C4-2B (cell line): ENCODE results near the gene OR1A2.
"Not testable (repeated sequence)": the region's sequence is repeated elsewhere in the genome, so short reads cannot be mapped to it uniquely, and the experiment has no call there.

Experiments used
- H3K27ac ChIP-seq: fragments of 450-650 bp; 2 replicates; pipeline ENCODE4 v1.5.1; 2017
- ZFX ChIP-seq: fragments of 450-650 bp; IDR thresholded peaks from 2 replicates; pipeline ENCODE4 v1.6.1; 2017
- TF ChIP-seq, protein P1 (sequence below): fragments of 450-650 bp; conservative IDR thresholded peaks from 2 replicates; pipeline ENCODE4 v1.5.1; 2017; ENCODE audit warnings: mild to moderate bottlenecking

OR1A2 gene

DNA sequence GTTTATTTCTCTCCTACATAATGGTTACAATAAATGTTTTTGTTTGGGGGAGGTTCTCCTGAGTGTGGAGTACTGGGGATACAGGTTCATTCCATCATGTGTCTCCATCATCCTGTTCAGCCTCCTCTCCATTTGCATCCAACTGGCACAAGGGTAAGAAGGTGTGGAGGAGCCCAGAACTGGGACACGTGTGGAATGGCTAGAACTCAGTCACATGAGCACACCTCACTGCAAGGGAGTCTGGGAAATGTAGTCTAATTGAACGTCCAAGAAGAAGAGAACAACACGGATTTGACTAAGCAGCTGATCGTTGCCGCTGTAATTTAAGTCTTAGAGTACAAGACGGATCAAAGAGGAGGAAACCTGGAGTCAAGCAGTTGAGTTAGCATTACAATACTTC is 16.3 kb downstream of the OR1A2 start:
- no peak overlapping the region for H3K27ac ChIP-seq
- TF ChIP-seq ZFX: no peak
- TF ChIP-seq, protein P1, sequence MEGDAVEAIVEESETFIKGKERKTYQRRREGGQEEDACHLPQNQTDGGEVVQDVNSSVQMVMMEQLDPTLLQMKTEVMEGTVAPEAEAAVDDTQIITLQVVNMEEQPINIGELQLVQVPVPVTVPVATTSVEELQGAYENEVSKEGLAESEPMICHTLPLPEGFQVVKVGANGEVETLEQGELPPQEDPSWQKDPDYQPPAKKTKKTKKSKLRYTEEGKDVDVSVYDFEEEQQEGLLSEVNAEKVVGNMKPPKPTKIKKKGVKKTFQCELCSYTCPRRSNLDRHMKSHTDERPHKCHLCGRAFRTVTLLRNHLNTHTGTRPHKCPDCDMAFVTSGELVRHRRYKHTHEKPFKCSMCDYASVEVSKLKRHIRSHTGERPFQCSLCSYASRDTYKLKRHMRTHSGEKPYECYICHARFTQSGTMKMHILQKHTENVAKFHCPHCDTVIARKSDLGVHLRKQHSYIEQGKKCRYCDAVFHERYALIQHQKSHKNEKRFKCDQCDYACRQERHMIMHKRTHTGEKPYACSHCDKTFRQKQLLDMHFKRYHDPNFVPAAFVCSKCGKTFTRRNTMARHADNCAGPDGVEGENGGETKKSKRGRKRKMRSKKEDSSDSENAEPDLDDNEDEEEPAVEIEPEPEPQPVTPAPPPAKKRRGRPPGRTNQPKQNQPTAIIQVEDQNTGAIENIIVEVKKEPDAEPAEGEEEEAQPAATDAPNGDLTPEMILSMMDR: no peak

- H3K27ac ChIP-seq: not testable (repeated sequence)
These were observed 22.7 kb downstream of the OR1A2 start for GRCh38 chr17:3219978-3220377.

DNA sequence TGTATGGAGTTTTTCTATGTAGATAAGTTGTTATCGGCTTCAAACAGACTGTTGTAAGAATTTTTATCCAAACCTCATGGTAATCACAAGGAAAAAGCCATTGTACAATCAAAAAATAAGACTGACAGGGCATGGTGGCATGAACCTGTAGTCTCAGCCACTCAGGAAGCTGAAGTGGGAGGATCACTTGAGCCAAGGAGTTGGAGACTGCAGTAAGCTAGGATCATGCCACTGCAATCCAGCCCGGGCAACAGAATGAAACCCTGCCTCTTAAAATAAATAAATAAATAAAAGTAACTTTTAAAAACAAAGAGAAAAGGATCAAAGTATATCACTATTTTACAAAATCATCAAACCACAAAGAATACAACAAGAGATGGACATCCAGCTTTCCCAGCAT is 24.5 kb downstream of the OR1A2 start:
- no peak for TF ChIP-seq ZFX
- TF ChIP-seq, protein P1: no peak
- H3K27ac ChIP-seq: no peak overlapping the region

DNA sequence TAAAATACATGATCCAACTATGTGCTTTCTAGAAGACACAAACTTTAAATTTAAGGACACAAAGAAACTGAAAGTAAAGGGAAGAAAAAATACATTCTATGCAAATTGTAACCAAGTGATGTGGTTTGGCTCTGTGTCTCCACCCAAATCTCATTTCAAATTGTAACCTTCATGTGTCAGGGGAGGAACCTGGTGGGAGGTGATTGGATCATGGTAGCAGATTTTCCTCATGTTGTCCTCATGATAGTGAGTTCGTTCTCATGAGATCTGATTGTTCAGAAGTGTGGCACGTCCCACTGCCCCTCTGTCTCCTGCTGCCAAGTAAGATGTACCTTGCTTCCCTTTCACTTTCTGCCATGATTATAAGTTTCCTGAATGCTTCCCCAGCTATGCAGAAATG is 25.2 kb downstream of the OR1A2 start:
- no peak overlapping the region for H3K27ac ChIP-seq
- TF ChIP-seq, protein P1: no peak
- TF ChIP-seq ZFX: no peak

- not testable (repeated sequence) for H3K27ac ChIP-seq
These were observed 27.5 kb downstream of the OR1A2 start for GRCh38 chr17:3224721-3225352.

- H3K27ac ChIP-seq: not testable (repeated sequence)
These were observed 35.0 kb downstream of the OR1A2 start for GRCh38 chr17:3232300-3232699.

DNA sequence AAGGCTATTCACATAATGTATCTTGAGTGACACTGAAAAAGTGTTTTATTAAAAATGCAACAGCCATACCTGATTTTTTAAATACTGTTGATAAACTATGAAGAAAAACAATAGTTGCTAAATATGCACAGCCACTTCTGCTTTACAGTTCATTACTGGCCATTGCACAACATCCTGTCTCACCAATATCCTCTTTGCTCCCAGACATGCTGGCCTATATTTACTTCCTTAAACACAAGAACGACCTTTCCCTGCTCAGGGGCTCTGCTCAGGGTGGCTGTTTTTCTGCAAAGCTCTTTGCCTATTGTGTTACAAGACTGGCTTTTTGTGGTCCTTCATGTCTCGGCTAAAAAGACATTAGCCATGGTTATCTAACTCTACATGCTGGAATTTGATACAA is 41.4 kb downstream of the OR1A2 start:
- H3K27ac ChIP-seq: not testable (repeated sequence)

GRCh38 chr17:3241044-3241443 is 43.7 kb downstream of the OR1A2 start:
- H3K27ac ChIP-seq: not testable (repeated sequence)

- H3K27ac ChIP-seq: not testable (repeated sequence)
These were observed 47.5 kb downstream of the OR1A2 start for GRCh38 chr17:3244841-3245240.
